HG03060 (cell line): ENCODE results near the gene SETDB2.

Experiments
- ATAC-seq: cut with Tn5 transposase; IDR thresholded peaks from one replicate; pipeline ENCODE4 v1.9.1; 2021; ENCODE audit warnings: low read depth, moderate number of reproducible peaks; ENCODE audit not compliant: unreplicated experiment

Gene SETDB2

GRCh38 chr13:49528161-49528560 is 84.1 kb downstream of the SETDB2 start:
- ATAC-seq = no peak

GRCh38 chr13:49530457-49530856 is 86.4 kb downstream of the SETDB2 start:
- ATAC-seq = no peak

GRCh38 chr13:49532593-49532992 is 88.5 kb downstream of the SETDB2 start:
- ATAC-seq = no peak

DNA sequence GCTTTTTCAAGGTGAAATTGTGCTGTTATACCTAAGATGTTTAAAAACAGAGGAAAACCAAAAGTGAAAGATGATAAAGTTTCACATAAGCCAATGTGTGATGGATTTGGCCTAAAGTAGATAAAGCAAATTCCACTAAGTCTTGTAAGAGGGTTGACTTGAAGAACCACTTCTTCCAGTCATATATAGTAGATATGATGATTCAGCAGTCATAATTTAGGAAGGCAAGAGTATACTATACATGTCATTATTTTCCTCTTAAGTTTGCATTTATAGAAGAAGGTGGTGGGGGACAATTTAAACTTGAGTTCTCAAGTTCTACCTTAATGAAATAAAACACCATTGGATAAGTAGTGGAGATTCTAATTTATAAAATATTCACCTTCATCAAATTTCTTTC is 88.9 kb downstream of the SETDB2 start:
- no peak for ATAC-seq

DNA sequence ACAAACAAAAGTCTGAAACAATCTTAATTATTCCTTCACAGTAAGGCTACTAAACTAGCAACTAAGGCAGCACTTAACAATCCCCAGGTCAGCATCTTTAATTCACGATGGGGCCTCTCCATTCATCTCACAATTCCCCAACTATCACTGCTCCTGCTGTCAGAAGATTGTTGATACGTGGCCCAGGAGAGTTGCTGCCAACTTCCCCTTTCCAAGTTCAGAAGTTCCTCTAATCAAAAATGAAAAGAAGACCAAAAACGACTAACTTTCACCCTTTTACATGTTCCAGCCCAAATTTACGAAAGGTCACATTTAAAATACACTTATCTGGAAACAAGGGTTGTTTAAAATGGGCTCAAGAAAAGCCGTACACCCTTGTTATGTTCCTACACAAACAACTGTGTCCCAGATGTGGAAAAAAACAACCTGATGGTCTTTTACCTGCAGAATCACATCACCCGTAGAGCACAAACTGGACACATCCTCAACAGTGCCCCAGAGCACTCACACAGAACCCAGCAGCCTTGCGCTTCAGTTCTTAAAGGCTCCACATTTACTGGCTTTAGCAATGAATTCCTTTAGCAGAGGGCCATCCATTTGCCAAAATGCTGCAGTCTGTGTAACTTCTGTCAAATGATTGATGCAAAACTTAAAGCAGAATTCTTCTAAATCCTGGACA is 89.7 kb downstream of the SETDB2 start:
- ATAC-seq = no peak

DNA sequence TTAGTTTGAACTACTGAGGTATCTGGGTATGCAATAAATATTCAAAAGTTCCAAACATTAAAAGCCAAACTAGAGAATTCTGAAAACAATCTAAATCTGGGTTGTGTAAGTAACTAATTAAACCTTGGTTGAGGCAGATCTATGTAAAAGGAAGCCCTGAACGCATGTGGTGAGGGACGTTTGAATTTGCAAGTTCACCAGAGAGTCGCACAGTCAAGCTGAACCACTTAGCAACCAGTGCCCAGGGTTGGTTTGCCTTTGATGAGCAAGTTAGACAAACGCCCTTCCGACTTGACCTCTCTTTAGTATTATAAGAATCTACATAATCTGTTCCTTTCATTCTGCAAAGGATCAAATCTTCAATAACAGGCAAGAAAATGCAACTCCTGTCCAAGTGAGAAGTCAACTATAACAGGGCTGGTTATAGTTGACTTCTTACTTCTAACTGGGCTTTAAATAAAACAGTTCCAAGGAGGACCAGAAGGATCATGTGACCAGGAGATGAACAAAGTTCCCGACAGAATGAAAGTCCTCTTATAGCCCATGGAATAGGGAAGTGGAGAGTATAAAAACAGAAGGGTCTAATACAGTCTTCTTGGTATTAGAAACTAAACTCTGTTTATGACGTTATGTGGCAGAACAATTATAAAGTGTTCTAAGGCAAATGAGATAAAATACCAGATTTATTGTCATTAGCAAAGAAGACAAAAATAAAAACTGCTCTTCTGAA is 92.2 kb downstream of the SETDB2 start:
- no peak for ATAC-seq

DNA sequence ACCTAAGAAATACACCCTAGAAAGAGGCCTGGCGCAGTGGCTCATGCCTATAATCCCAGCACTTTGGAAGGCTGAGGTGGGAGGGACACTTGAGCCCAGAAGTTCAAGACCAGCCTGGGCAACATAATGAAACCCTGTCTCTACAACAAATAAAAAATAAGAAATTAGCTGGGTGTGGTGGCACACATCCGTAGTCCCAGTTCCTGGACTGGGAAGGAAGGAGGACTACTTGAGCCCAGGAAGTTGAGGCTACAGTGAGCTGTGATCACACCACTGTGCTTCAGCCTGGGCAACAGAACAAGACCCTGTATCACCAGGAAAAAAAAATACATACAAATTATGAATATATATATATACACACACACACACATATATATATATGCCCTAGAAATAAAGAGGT is 94.3 kb downstream of the SETDB2 start:
- ATAC-seq = no peak

DNA sequence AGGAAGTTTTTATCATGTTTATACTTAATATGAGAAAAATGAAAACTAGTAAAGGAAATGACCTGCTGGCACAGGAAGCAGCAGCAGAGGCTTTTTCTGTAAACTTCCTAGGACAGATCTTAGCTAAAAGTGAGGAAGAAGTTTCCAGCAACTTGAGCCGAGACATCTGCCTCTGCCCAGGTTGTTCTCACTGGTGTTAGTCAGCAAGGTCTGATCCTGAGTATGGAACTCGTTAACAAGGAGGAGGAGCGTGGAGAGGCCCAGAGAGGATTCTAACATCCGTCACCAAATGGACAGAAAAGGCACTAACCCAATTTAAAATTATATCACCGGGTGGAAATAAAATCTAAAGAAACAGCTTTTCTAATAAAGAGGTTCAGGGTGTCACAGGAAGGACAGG is 95.2 kb downstream of the SETDB2 start:
- ATAC-seq = no peak

DNA sequence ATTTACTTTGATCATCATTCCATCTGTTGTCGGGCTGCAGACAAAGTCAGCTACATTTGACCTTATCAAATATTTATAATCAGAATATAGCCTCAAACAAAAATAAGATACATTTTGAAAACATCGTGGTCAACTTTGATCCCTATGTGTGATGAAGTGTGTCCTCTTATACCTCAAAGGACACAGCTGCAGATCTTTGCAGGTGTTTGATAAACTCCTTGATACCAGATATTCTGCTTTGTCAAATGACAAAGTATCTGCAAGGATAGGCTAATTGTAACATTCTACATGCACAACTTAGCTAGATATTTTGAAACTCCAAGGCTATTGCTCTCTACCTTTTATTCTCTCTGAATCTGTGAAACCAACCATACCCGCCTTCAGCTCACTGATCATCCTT is 95.7 kb downstream of the SETDB2 start:
- ATAC-seq = no peak

DNA sequence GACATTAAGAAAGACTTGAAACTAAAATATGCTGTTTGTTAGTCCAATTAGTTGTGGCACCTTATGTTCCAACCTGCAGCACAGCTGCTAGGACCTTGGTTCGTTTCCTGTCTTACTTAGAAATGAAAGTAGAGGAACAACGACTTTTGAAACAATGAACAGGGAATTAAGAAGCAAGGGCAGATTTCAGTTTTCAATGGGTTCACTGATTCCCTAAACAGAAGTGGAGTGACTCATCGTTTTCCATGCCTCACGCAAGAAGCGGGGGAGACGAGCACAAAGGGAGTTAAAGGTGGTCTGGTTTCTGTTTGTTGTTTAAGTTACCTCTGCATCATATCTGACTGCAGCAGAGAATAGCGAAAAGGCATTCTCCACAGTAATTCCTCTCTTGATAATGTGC is 96.5 kb downstream of the SETDB2 start:
- ATAC-seq = no peak

GRCh38 chr13:49543656-49544055 is 99.6 kb downstream of the SETDB2 start:
- ATAC-seq = no peak
